ENCODE results near the gene MAD1L1. TPM values are rescaled to one million over a fixed set of nuclear protein-coding genes. Genes with fewer than 3 reads are reported as not detected.

MAD1L1 gene
- total and polyA plus RNA-seq, 2 donors (not counting 1 experiment from before 2014, with no cell fraction given), result 9.8 to 29.4 TPM

DNA sequence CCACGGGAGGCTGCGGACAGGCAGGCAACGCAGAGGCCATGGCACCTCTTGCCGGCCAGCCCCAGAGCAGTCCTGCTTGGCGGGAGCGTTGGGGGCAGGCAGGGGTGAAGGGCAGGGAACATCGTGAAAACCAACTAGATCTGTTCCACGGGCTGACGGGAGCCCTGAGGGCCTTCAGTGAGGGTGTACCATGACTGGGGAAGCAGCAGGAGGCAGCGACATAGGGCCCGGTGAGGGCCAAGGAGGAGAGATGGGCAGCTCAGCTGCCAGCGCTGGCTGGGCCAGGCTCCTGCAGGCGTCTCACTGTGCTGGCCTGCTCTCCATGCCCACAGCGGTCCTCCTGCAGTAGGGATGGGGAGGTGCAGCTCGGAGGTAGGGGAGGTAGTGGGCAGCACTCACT is 366.1 kb downstream of the MAD1L1 start:
- H2AFZ ChIP-seq (ENCODE audit: low read length), result no peak overlapping the region
- no peak overlapping the region for H3K4me2 ChIP-seq (ENCODE audit: extremely low read depth, insufficient read depth, low read length)
- peaks cover 3% of the 10 kb centered on the region for H3K4me1 ChIP-seq (ENCODE audit: control insufficient read depth, extremely low read depth, insufficient read depth, low read length)
- H3K4me3 ChIP-seq (replicated peaks in 1 of 4; ENCODE audit: control extremely low read depth in 1 of 4, insufficient read depth in 1 of 4, low read depth in 3 of 4, low read length in 4 of 4), result no peak overlapping the region
- H3K9me3 ChIP-seq (ENCODE audit: control insufficient read depth, insufficient read depth, low read depth, low read length), result no peaks in the 10 kb centered on the region
- H3K36me3 ChIP-seq (ENCODE audit: control insufficient read depth, insufficient read depth, low read length), result no peaks in the 10 kb centered on the region
- DNase-seq (ENCODE audit: low read depth in 2 of 2), result no peak
- no peaks in the 10 kb centered on the region for H3K79me2 ChIP-seq (ENCODE audit: control insufficient read depth, insufficient read depth, low read length)
- TF ChIP-seq, protein P1, sequence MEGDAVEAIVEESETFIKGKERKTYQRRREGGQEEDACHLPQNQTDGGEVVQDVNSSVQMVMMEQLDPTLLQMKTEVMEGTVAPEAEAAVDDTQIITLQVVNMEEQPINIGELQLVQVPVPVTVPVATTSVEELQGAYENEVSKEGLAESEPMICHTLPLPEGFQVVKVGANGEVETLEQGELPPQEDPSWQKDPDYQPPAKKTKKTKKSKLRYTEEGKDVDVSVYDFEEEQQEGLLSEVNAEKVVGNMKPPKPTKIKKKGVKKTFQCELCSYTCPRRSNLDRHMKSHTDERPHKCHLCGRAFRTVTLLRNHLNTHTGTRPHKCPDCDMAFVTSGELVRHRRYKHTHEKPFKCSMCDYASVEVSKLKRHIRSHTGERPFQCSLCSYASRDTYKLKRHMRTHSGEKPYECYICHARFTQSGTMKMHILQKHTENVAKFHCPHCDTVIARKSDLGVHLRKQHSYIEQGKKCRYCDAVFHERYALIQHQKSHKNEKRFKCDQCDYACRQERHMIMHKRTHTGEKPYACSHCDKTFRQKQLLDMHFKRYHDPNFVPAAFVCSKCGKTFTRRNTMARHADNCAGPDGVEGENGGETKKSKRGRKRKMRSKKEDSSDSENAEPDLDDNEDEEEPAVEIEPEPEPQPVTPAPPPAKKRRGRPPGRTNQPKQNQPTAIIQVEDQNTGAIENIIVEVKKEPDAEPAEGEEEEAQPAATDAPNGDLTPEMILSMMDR (conservative IDR thresholded peaks at IDR 0.05 in 1 of 2, IDR thresholded peaks at IDR 0.05 in 1 of 2; ENCODE audit: low read depth in 1 of 2, low read length in 2 of 2), result no peak
- no peak for TF ChIP-seq EZH2 (IDR thresholded peaks at IDR 0.05; ENCODE audit: low read length, missing control alignments)
- H3K27me3 ChIP-seq (ENCODE audit: control insufficient read depth, insufficient read depth, low read length), result no peaks in the 10 kb centered on the region
- H4K20me1 ChIP-seq (ENCODE audit: control insufficient read depth, extremely low read depth, insufficient read depth, low read length), result no peaks in the 10 kb centered on the region
- H3K9ac ChIP-seq (ENCODE audit: insufficient read depth, low read length), result no peak overlapping the region
- no peak overlapping the region for H3K27ac ChIP-seq (ENCODE audit: insufficient read depth, low read length)

DNA sequence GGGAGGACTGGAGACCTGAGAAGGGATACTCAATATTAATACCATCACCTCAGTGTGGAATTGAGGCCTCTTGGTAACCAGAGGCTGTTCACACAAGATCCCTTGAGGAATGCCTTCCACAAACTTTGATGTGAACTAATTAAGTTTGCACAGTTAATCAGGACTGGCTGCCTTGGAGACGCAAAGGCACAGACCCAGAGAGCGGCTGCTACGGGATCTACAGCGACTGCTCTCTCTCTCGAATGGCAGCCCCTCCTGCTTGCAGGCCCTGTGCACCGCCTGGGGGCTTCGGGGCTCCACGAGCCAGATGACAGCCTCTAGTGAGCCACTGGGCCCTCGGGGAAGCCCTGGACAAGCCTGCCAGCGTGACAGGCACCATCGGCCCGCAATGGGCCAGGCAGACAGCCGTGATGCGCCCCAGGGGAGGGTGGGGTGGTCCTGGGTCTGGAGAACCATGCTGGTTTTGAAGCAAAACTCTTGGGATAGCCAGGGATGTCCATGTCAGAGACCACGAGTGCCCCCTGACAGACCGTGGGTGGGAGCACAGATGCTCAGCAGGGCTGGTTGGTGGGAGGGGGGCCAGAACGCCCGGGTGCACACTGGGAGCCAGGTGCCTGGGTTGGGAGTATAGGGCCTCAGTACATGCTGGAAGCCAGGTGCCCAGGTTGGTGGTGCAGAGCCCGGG is 367.0 kb downstream of the MAD1L1 start:
- no peak overlapping the region for H3K4me3 ChIP-seq (replicated peaks in 1 of 4; ENCODE audit: control extremely low read depth in 1 of 4, insufficient read depth in 1 of 4, low read depth in 3 of 4, low read length in 4 of 4)
- no peak for DNase-seq (ENCODE audit: low read depth in 2 of 2)
- no peak overlapping the region for H3K27ac ChIP-seq (ENCODE audit: insufficient read depth, low read length)
- no peak overlapping the region for H3K4me2 ChIP-seq (ENCODE audit: extremely low read depth, insufficient read depth, low read length)
- H3K9me3 ChIP-seq (ENCODE audit: control insufficient read depth, insufficient read depth, low read depth, low read length), result no peaks in the 10 kb centered on the region
- no peak overlapping the region for H3K9ac ChIP-seq (ENCODE audit: insufficient read depth, low read length)
- peaks cover 3% of the 10 kb centered on the region for H3K4me1 ChIP-seq (ENCODE audit: control insufficient read depth, extremely low read depth, insufficient read depth, low read length)
- no peaks in the 10 kb centered on the region for H3K36me3 ChIP-seq (ENCODE audit: control insufficient read depth, insufficient read depth, low read length)
- H3K79me2 ChIP-seq (ENCODE audit: control insufficient read depth, insufficient read depth, low read length), result no peaks in the 10 kb centered on the region
- H3K27me3 ChIP-seq (ENCODE audit: control insufficient read depth, insufficient read depth, low read length), result no peaks in the 10 kb centered on the region
- no peaks in the 10 kb centered on the region for H4K20me1 ChIP-seq (ENCODE audit: control insufficient read depth, extremely low read depth, insufficient read depth, low read length)
- TF ChIP-seq, protein P1 (conservative IDR thresholded peaks at IDR 0.05 in 1 of 2, IDR thresholded peaks at IDR 0.05 in 1 of 2; ENCODE audit: low read depth in 1 of 2, low read length in 2 of 2), result no peak
- TF ChIP-seq EZH2 (IDR thresholded peaks at IDR 0.05; ENCODE audit: low read length, missing control alignments), result no peak
- H2AFZ ChIP-seq (ENCODE audit: low read length), result no peak overlapping the region

DNA sequence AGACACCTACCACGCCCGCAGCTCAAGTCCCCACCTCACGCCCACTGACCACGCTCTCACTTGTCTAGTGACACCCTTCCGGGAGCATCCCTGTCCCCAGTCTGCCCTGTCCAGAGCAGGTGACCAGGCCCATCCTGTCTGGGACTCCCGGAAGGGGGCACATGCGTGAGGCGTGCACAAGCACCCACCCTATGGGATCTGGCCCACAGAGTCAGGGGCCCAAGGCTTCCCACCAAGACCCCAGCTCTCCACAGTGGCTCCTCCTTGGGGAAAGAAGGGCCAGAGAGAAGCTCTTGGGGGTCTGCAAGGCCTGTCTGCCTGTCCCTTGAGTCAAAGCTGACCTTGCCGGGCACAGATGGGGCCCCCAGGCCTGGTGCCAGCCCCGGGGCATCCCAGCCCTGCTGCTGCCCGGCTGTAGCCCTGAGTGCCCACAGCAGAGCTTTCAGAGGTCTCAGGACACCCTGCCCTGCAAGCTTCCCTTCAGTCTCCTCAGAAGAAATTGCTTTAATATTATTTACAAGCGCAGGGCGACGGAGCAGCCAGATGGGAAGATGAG is 367.7 kb downstream of the MAD1L1 start:
- no peak overlapping the region for H2AFZ ChIP-seq (ENCODE audit: low read length)
- TF ChIP-seq, protein P1 (conservative IDR thresholded peaks at IDR 0.05 in 1 of 2, IDR thresholded peaks at IDR 0.05 in 1 of 2; ENCODE audit: low read depth in 1 of 2, low read length in 2 of 2), result no peak
- TF ChIP-seq EZH2 (IDR thresholded peaks at IDR 0.05; ENCODE audit: low read length, missing control alignments), result no peak
- H3K4me3 ChIP-seq (replicated peaks in 1 of 4; ENCODE audit: control extremely low read depth in 1 of 4, insufficient read depth in 1 of 4, low read depth in 3 of 4, low read length in 4 of 4), result no peak overlapping the region
- no peaks in the 10 kb centered on the region for H3K79me2 ChIP-seq (ENCODE audit: control insufficient read depth, insufficient read depth, low read length)
- H3K27me3 ChIP-seq (ENCODE audit: control insufficient read depth, insufficient read depth, low read length), result no peaks in the 10 kb centered on the region
- H3K9ac ChIP-seq (ENCODE audit: insufficient read depth, low read length), result no peak overlapping the region
- H3K36me3 ChIP-seq (ENCODE audit: control insufficient read depth, insufficient read depth, low read length), result no peaks in the 10 kb centered on the region
- H4K20me1 ChIP-seq (ENCODE audit: control insufficient read depth, extremely low read depth, insufficient read depth, low read length), result no peaks in the 10 kb centered on the region
- no peak overlapping the region for H3K4me2 ChIP-seq (ENCODE audit: extremely low read depth, insufficient read depth, low read length)
- H3K9me3 ChIP-seq (ENCODE audit: control insufficient read depth, insufficient read depth, low read depth, low read length), result no peaks in the 10 kb centered on the region
- H3K4me1 ChIP-seq (ENCODE audit: control insufficient read depth, extremely low read depth, insufficient read depth, low read length), result peaks cover 3% of the 10 kb centered on the region
- DNase-seq (ENCODE audit: low read depth in 2 of 2), result no peak
- no peak overlapping the region for H3K27ac ChIP-seq (ENCODE audit: insufficient read depth, low read length)

Data from fibroblast of lung (primary cell).